Stimulated activated CD8-positive, alpha-beta memory T cell treated with anti-CD3 and anti-CD28 coated beads, Interleukin-2, amount 100 ng/mL, for 48 hours (primary cell): Measurements from ENCODE around the gene CGNL1.

Source experiments
- DNase-seq, 2 donors: peaks; one replicate each; pipeline ENCODE4 v3.0.0-alpha.2; 2020; ENCODE audit warnings: low read depth in 2 of 2

Gene CGNL1

GRCh38 chr15:57423599-57424140 lies 47.4 kb downstream of the CGNL1 start:
- DNase-seq: no peak

GRCh38 chr15:57424628-57425405 lies 48.5 kb downstream of the CGNL1 start:
- DNase-seq: no peak

- no peak for DNase-seq
Measured at GRCh38 chr15:57425842-57426241, 49.5 kb downstream of the CGNL1 start.

- DNase-seq: no peak
Measured at GRCh38 chr15:57427367-57427821, 51.1 kb downstream of the CGNL1 start.

- DNase-seq: no peak
Measured at GRCh38 chr15:57432141-57432741, 55.9 kb downstream of the CGNL1 start.

- no peak for DNase-seq
Measured at GRCh38 chr15:57436166-57436565, 59.9 kb downstream of the CGNL1 start.

- DNase-seq: no peak
Measured at GRCh38 chr15:57436961-57437360, 60.7 kb downstream of the CGNL1 start.

- DNase-seq: no peak
Measured at GRCh38 chr15:57437564-57437963, 61.3 kb downstream of the CGNL1 start.

GRCh38 chr15:57438166-57438565 lies 61.9 kb downstream of the CGNL1 start:
- no peak for DNase-seq

GRCh38 chr15:57439128-57440027 lies 63.1 kb downstream of the CGNL1 start:
- no peak for DNase-seq

GRCh38 chr15:57440167-57440566 lies 63.9 kb downstream of the CGNL1 start:
- DNase-seq: no peak

GRCh38 chr15:57440799-57441198 lies 64.5 kb downstream of the CGNL1 start:
- no peak for DNase-seq

GRCh38 chr15:57442335-57442734 lies 66.0 kb downstream of the CGNL1 start:
- no peak for DNase-seq

- DNase-seq: no peak
Measured at GRCh38 chr15:57443486-57443885, 67.2 kb downstream of the CGNL1 start.

GRCh38 chr15:57444877-57445513 lies 68.7 kb downstream of the CGNL1 start:
- no peak for DNase-seq

- no peak for DNase-seq
Measured at GRCh38 chr15:57445872-57446271, 69.6 kb downstream of the CGNL1 start.

- DNase-seq: no peak
Measured at GRCh38 chr15:57446393-57446792, 70.1 kb downstream of the CGNL1 start.

- DNase-seq: no peak
Measured at GRCh38 chr15:57451555-57451954, 75.2 kb downstream of the CGNL1 start.

- no peak for DNase-seq
Measured at GRCh38 chr15:57452090-57452754, 75.9 kb downstream of the CGNL1 start.

GRCh38 chr15:57455929-57456328 lies 79.6 kb downstream of the CGNL1 start:
- no peak for DNase-seq

GRCh38 chr15:57456559-57456958 lies 80.3 kb downstream of the CGNL1 start:
- DNase-seq: no peak
